ENCODE measurements around the gene CACNA1I.

CACNA1I gene

GRCh38 chr22:39648630-39648950 is 78.0 kb downstream of the CACNA1I start:
- no peak for DNase-seq (ENCODE audit: low read depth, low spot score)

- DNase-seq (ENCODE audit: low read depth, low spot score): no peak
Observed at GRCh38 chr22:39649500-39650089, 79.0 kb downstream of the CACNA1I start.

GRCh38 chr22:39651053-39651996 is 80.8 kb downstream of the CACNA1I start:
- no peak for DNase-seq (ENCODE audit: low read depth, low spot score)

GRCh38 chr22:39652990-39653786 is 82.6 kb downstream of the CACNA1I start:
- no peak for DNase-seq (ENCODE audit: low read depth, low spot score)

GRCh38 chr22:39653787-39654077 is 83.2 kb downstream of the CACNA1I start:
- DNase-seq (ENCODE audit: low read depth, low spot score): no peak

- DNase-seq (ENCODE audit: low read depth, low spot score): no peak
Observed at GRCh38 chr22:39654131-39654926, 83.8 kb downstream of the CACNA1I start.

- DNase-seq (ENCODE audit: low read depth, low spot score): no peak
Observed at GRCh38 chr22:39655004-39655579, 84.5 kb downstream of the CACNA1I start.

GRCh38 chr22:39655831-39656230 is 85.3 kb downstream of the CACNA1I start:
- no peak for DNase-seq (ENCODE audit: low read depth, low spot score)

GRCh38 chr22:39656495-39657490 is 86.2 kb downstream of the CACNA1I start:
- no peak for DNase-seq (ENCODE audit: low read depth, low spot score)

GRCh38 chr22:39658367-39658766 is 87.8 kb downstream of the CACNA1I start:
- DNase-seq (ENCODE audit: low read depth, low spot score): no peak

- DNase-seq (ENCODE audit: low read depth, low spot score): no peak
Observed at GRCh38 chr22:39658806-39659463, 88.4 kb downstream of the CACNA1I start.

- no peak for DNase-seq (ENCODE audit: low read depth, low spot score)
Observed at GRCh38 chr22:39661501-39661841, 90.9 kb downstream of the CACNA1I start.

GRCh38 chr22:39661842-39662685 is 91.5 kb downstream of the CACNA1I start:
- DNase-seq (ENCODE audit: low read depth, low spot score): peak; percentile 10

- no peak for DNase-seq (ENCODE audit: low read depth, low spot score)
Observed at GRCh38 chr22:39662686-39663052, 92.1 kb downstream of the CACNA1I start.

- DNase-seq (ENCODE audit: low read depth, low spot score): no peak
Observed at GRCh38 chr22:39663751-39664150, 93.2 kb downstream of the CACNA1I start.

GRCh38 chr22:39664485-39665200 is 94.1 kb downstream of the CACNA1I start:
- no peak for DNase-seq (ENCODE audit: low read depth, low spot score)

GRCh38 chr22:39665229-39665628 is 94.7 kb downstream of the CACNA1I start:
- DNase-seq (ENCODE audit: low read depth, low spot score): no peak
